CD4-positive, alpha-beta T cell (primary cell): ENCODE measurements around the gene NPPB. TPM values are rescaled to one million over a fixed set of nuclear protein-coding genes. Genes with fewer than 3 reads are reported as not detected.

Experiments
- ATAC-seq: fragments of 200-7000 bp; cut with Tn5 transposase; one replicate; pipeline ENCODE4 v1.10.0; 2022; ENCODE audit warnings: mild to moderate bottlenecking; ENCODE audit not compliant: poor library complexity
- CTCF ChIA-PET: fragments of 350-600 bp; sonication (Branson Sonifier 250); formaldehyde crosslinking; loops from one replicate; lab custom pipeline; 2021; ENCODE audit warnings: antibody characterized with exemption, inconsistent platforms; lab: Charles Lee
- POLR2A ChIA-PET: fragments of 350-600 bp; sonication (Branson Sonifier 250); formaldehyde crosslinking; loops from one replicate; lab custom pipeline; 2021; ENCODE audit warnings: antibody characterized with exemption, inconsistent platforms; lab: Charles Lee
- DNase-seq, 14 experiments: peaks; one replicate each; pipeline ENCODE4 v3.0.0-alpha.2; 2013 to 2020; ENCODE audit warnings: mixed read lengths in 2 of 14
- H3K27ac ChIP-seq, 2 donors: one replicate each; pipeline versions ENCODE4 v1.5.1 to v1.7.0; 2013; ENCODE audit warnings: low read length in 2 of 2, low read depth in 1 of 2, mild to moderate bottlenecking in 1 of 2
- H3K27me3 ChIP-seq, 2 experiments: 1 replicate in 1 of 2; 2 replicates in 1 of 2; pipeline versions ENCODE4 v1.6.1 to v1.7.0; 2013; ENCODE audit warnings: low read length in 2 of 2, control low read depth in 1 of 2, mild to moderate bottlenecking in 1 of 2, moderate library complexity in 1 of 2; ENCODE audit not compliant: insufficient read depth in 2 of 2, control insufficient read depth in 1 of 2
- H3K36me3 ChIP-seq: one replicate; pipeline ENCODE4 v1.6.1; 2013; ENCODE audit warnings: low read length, control low read depth; ENCODE audit not compliant: insufficient read depth
- H3K4me1 ChIP-seq: one replicate; pipeline ENCODE4 v1.6.1; 2013; ENCODE audit warnings: low read length, control low read depth; ENCODE audit not compliant: insufficient read depth
- H3K4me3 ChIP-seq: one replicate; pipeline ENCODE4 v1.5.1; 2013; ENCODE audit warnings: mild to moderate bottlenecking, low read length, moderate library complexity
- H3K9me3 ChIP-seq, 2 experiments: 1 replicate in 1 of 2; 2 replicates in 1 of 2; pipeline versions ENCODE4 v1.6.1 to v1.7.0; 2013; ENCODE audit warnings: low read length in 2 of 2, mild to moderate bottlenecking in 2 of 2, control low read depth in 1 of 2, moderate library complexity in 1 of 2; ENCODE audit not compliant: control insufficient read depth in 1 of 2, insufficient read depth in 1 of 2
- H3K27ac Mint-ChIP-seq: one replicate; pipeline ENCODE4 v1.8.0; 2020; ENCODE audit warnings: mixed read lengths
- H3K27me3 Mint-ChIP-seq: one replicate; pipeline ENCODE4 v1.8.0; 2021; ENCODE audit warnings: mixed read lengths
- H3K36me3 Mint-ChIP-seq: one replicate; pipeline ENCODE4 v1.8.0; 2021; ENCODE audit warnings: low read depth, mixed read lengths
- H3K4me1 Mint-ChIP-seq: one replicate; pipeline ENCODE4 v1.8.0; 2021; ENCODE audit warnings: low read depth, mixed read lengths
- H3K4me3 Mint-ChIP-seq: one replicate; pipeline ENCODE4 v1.8.0; 2020; ENCODE audit warnings: mild to moderate bottlenecking, mixed read lengths
- H3K9me3 Mint-ChIP-seq: one replicate; pipeline ENCODE4 v1.8.0; 2020; ENCODE audit warnings: mixed read lengths
- CTCF ChIP-seq: fragments of 200-600 bp; IDR thresholded peaks from one replicate; pipeline ENCODE4 v1.8.0; 2022; ENCODE audit warnings: antibody characterized with exemption, mild to moderate bottlenecking
- intact Hi-C, 2 experiments: fragments of 100-400 bp; cut with DNase I in 1 of 2; cut with micrococcal nuclease in 1 of 2; formaldehyde crosslinking; loops; one replicate each; pipeline versions ENCODE4 v1.15.1 to v1.9.0; 2023 to 2025; cut with DNase I, micrococcal nuclease
- total RNA-seq, 174 experiments: library from RNA in 2 of 174; stranded (reverse) in 2 of 174; gene quantifications; one replicate each; pipeline ENCODE4 v1.2.3 and lab custom pipeline; 2021 to 2026

Gene NPPB
- total RNA-seq, 2 experiments from 2014 or later, result not detected

- Mint-ChIP-seq H3K4me1 (no peaks in the 10 kb centered on the region), H3K27ac (no peak overlapping the region), H3K4me3 (no peak overlapping the region), H3K9me3 (no peaks in the 10 kb centered on the region), H3K27me3 (peaks cover 7% of the 10 kb centered on the region), H3K36me3 (no peaks in the 10 kb centered on the region)
- Histone ChIP-seq H3K27me3 (no peaks in the 10 kb centered on the region), H3K4me1 (no peaks in the 10 kb centered on the region), H3K27ac (no peak overlapping the region), H3K9me3 (no peaks in the 10 kb centered on the region), H3K4me3 (no peak overlapping the region), H3K36me3 (no peaks in the 10 kb centered on the region)
- ChIA-PET POLR2A (interaction anchor here (0.8 kb wide), 1 partner anchor 20 kb away, joined by 4 read pairs; no protein-coding TSS in a partner anchor), CTCF (interaction anchor here (0.9 kb wide), 1 partner anchor 20 kb away, joined by 4 read pairs; no protein-coding TSS in a partner anchor)
- DNase-seq (no peak), ATAC-seq (no peak)
- intact Hi-C loops, result no loop called here
- TF ChIP-seq CTCF, result no peak
Observed at GRCh38 chr1:11887666-11888007, 28.9 kb upstream of the NPPB start.

- ATAC-seq (no peak), DNase-seq (no peak)
- no peak overlapping the region for H3K27ac Mint-ChIP-seq
- Histone ChIP-seq H3K4me1 (no peaks in the 10 kb centered on the region), H3K4me3 (no peak overlapping the region), H3K9me3 (peaks cover 0 to under 1% of the 10 kb centered on the region in 2 experiments), H3K27ac (no peak overlapping the region), H3K36me3 (no peaks in the 10 kb centered on the region), H3K27me3 (no peaks in the 10 kb centered on the region)
- H3K36me3 Mint-ChIP-seq, result no peaks in the 10 kb centered on the region
- H3K4me3 Mint-ChIP-seq, result no peak overlapping the region
- POLR2A ChIA-PET, result interaction anchor here (0.6 to 0.8 kb wide), 2 partner anchors 21 to 517 kb away, joined by 3 to 4 read pairs; no protein-coding TSS in a partner anchor
- intact Hi-C loops, result no loop called here
- H3K27me3 Mint-ChIP-seq, result peaks cover 7% of the 10 kb centered on the region
- CTCF ChIA-PET, result interaction anchor here (0.9 kb wide), 1 partner anchor 21 kb away, joined by 4 read pairs; no protein-coding TSS in a partner anchor
- no peaks in the 10 kb centered on the region for H3K4me1 Mint-ChIP-seq
- TF ChIP-seq CTCF, result no peak
- H3K9me3 Mint-ChIP-seq, result no peaks in the 10 kb centered on the region
Observed at GRCh38 chr1:11886986-11887665, 28.4 kb upstream of the NPPB start.

GRCh38 chr1:11885916-11886315, 27.2 kb upstream of the NPPB start:
- no peaks in the 10 kb centered on the region for H3K36me3 ChIP-seq
- DNase-seq (no peak), ATAC-seq (no peak)
- CTCF ChIA-PET, result no interaction called here
- POLR2A ChIA-PET, result no interaction called here
- H3K4me3 Mint-ChIP-seq, result no peak overlapping the region
- peaks cover 0 to 7% of the 10 kb centered on the region in 2 experiments for H3K9me3 ChIP-seq
- no peaks in the 10 kb centered on the region for H3K36me3 Mint-ChIP-seq
- no peaks in the 10 kb centered on the region for H3K9me3 Mint-ChIP-seq
- H3K4me3 ChIP-seq, result no peak overlapping the region
- peaks cover 5% of the 10 kb centered on the region for H3K27me3 Mint-ChIP-seq
- H3K27ac ChIP-seq, result no peak overlapping the region
- H3K27ac Mint-ChIP-seq, result no peak overlapping the region
- no peaks in the 10 kb centered on the region for H3K4me1 Mint-ChIP-seq
- H3K4me1 ChIP-seq, result no peaks in the 10 kb centered on the region
- no peak for TF ChIP-seq CTCF
- intact Hi-C loops, result no loop called here
- H3K27me3 ChIP-seq, result no peaks in the 10 kb centered on the region
